Stimulated activated CD8-positive, alpha-beta memory T cell treated with anti-CD3 and anti-CD28 coated beads, Interleukin-15, amount 100 ng/mL, for 1 hour (primary cell): ENCODE measurements around the gene AGBL4.

ENCODE experiments used
- DNase-seq: peaks from one replicate; pipeline ENCODE4 v3.0.0-alpha.2; 2020; ENCODE audit warnings: low read depth

AGBL4 gene

DNA sequence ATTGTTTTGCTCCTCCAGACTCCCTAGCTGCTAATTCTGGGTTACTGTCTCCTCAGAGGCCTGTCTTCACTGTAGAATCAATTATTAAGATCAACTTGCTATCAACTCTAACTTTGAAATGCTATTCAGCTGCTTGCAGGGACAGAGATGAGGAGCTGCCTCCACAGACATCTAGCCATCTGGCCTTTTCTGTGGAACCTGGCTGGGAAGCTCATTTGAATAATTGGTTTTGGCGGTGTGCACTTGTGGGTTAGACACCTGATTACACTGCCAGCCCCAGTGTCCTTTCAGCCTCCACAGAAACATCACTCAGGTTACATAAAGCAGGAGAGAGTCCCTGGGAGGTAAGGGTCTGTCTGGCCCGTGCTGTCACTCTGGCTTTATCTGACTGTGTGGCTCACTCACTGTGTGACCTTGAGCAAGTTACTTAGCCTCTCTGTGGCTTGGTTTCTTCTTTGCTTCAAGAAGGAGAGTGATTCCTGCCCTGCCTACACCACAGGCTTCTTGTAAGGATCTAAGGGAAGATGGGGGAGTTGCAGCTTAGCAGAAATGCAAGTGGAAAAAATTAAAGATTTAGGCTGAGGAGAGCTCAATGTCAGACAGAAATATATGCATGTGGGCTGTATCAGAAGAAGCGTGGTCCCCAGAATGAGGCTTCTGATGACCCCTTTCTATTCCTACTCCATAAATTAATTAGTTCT lies 1378.7 kb downstream of the AGBL4 start:
- DNase-seq = no peak

DNA sequence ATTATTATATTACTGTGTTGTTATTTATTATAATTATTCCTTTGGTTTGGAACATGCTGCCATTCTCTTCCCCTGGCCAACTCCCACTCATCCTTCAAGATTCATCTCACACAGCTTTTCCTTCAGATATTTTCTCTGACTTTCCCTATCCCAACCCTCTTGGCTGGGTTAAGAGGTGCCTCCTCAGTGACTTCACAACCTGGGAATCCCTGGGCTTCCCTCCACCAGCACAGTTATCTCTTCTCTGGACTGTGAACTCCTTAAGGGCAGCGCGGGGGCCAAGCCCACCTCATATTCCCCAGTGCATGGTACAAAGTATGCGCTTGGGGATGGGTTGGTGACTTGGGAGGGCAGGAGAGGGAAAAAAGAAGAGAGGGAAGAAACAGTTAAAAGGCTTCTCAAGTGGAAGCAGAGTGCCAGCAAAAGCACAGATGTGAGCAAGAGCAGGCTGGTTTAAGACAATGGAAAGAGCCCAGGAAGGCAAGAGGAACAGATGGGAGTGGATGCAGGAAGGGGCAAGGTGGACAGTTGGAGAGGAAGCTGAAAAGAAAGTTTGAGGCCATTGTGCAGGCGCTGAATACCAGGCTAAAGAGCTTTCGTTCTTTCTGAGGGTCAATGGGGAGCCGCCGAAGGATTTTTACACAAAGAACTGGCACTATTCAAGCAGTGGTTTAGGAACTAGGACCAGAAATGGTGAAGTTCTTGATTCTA lies 1379.4 kb downstream of the AGBL4 start:
- DNase-seq = no peak

DNA sequence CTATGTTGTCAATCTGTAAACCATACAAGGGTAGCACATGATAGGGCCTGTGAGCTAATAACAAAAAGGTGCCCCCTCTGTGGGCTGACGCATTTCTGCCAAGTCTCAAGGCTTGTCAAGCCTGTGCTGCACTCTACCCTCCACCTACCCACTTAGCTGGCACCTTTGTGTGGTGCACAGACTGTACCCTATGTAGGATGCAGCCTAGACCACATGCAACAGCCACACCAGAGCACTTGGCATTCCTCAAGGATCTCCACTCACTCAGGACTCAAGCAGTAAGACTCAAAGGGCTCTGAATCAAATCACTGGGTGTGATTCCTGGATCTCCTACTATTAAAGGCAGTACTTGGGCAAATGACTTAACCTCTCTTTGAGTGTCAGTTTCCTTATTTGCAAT lies 1380.6 kb downstream of the AGBL4 start:
- DNase-seq = no peak

DNA sequence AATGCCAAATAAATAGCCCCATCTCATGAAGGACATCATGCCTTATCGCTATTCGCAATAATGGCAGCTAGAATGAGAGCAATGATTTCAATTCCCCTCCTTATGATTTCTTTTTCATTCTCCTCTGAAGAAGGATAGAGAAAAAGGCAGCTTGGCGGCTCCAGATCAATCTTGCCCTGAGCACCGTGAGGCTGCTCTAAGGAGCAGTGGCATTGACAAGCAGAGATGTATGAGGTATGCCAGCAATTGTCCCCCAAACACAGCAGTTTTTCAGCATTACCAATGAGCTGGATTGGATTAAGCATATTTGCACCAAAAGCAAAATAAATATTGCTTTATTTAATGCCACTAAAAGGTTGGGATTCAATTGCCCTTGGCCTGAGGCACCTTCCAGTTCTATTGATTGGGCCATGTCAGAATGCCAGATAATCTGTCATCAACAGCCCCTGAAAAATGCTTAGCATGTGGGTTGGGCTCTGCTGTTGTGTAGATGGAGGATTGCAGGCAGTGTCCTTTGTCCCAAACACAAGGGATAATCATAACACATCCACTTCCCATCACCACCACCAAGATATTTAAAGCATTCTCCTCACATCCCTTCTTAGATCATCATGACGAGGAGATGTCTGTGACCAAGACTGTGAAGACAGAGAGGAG lies 1382.8 kb downstream of the AGBL4 start:
- DNase-seq = no peak

DNA sequence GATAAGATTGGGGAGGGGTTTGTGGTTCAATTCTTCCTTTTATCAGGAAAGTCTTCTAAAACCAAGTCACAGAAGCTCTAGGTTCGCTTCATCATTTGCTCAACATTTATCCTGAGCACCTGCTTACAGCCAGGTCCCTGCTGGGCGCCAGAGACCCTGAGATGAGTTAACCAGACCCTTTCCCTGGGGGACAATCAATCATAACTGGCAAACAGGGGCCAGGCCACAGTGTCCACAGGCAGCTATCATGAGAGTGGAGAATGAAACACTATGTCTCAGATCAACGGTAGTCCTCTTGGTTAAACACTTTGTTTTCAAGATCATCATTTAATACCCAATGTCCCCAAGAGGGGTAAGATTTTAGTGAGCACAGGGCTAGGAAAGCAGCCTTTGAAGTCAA lies 1393.9 kb downstream of the AGBL4 start:
- no peak for DNase-seq

DNA sequence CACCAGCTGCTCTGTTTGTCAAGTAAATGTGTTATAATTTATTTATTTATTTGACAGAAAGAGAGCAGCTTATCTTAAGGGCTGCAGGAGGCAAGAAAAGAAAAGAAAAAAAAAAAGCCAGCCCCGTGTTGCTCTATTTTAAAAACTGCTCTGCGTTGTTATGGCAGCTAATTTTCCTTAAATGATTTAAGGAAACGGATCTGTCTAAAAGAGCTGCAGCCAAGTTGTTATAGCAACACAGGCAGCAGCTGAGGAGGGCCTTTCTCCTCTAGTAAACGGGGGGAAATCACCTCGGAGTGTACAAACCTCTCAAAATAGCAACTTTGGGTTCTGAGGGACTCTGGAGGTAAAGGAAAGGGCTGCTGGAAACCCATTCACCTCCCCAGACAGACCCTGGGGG lies 1396.3 kb downstream of the AGBL4 start:
- no peak for DNase-seq

DNA sequence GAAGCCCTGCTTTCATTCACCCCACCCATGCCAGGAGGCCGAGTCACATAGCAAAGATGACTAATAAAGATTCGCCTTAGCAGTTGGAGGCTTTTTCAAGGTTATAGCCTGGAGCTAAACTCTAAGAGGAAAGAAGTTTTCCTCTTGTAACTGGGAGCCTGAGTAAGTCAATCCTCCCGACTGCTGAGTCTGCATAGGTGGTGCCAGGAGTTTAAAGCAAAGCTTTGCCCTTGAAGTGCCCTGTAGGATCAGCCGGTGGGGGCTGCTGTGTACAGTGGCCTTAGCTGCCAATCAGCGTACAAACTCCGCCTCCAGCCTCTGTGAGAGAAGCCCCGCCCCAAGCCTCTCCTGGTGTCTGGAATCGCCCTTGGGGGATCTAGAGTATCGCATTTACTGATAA lies 1404.2 kb downstream of the AGBL4 start:
- DNase-seq = no peak

DNA sequence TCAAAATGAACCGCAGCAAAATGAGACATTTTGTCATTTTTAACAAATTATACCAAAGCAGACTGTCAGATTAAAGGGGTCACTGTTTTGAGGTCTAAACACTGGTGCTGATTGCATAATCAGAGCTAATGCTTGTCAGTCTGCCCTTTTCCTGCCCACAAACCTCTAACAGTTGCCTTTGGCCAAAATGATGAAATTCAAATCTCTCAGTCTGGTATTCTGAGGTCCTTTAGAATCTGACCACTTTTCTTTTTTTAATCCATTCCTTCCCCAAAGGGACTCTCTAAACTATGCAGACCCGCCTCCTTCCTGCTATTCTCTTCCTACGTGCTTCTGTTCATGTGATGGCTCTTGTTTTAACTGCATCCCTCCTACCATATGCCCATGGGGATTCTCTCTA lies 1406.5 kb downstream of the AGBL4 start:
- DNase-seq = no peak

DNA sequence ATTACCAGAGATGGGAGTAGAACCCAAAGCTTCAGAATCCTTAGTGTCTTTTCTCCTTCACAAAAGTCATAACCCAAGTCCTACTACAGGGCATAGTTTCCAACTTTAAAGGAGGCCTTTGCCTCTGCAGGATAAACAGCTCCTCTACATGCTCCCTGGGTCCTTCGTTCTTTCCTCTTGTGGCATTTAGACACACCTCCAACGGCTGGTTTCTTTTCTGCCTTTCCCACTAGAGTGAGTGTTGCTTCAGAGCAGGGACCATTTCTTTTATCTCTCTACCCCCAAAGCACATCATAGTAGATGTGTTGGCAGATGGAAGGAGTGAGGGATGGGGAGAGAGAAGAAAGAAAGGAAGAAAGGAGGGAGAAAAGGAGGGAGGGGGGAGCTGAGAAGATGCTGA lies 1407.0 kb downstream of the AGBL4 start:
- DNase-seq = no peak

DNA sequence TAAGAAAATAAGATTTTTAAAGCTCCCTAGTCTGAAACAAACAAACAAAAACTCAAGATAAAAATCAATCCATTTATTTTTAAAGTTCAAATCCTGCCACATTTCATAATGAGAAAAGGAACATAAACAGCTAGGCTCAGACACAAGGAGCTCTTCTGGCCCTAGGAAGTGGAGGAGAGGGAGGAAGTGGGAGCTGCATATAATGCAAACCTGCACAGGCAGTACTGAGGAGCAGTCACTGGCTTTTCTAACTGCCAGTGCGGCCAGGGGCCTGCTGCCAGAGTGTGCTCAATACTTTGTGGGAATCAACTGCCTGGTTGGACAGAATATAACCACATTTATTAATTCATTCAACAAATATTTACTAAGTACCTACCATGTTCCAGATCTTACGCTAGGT lies 1411.9 kb downstream of the AGBL4 start:
- DNase-seq = no peak

DNA sequence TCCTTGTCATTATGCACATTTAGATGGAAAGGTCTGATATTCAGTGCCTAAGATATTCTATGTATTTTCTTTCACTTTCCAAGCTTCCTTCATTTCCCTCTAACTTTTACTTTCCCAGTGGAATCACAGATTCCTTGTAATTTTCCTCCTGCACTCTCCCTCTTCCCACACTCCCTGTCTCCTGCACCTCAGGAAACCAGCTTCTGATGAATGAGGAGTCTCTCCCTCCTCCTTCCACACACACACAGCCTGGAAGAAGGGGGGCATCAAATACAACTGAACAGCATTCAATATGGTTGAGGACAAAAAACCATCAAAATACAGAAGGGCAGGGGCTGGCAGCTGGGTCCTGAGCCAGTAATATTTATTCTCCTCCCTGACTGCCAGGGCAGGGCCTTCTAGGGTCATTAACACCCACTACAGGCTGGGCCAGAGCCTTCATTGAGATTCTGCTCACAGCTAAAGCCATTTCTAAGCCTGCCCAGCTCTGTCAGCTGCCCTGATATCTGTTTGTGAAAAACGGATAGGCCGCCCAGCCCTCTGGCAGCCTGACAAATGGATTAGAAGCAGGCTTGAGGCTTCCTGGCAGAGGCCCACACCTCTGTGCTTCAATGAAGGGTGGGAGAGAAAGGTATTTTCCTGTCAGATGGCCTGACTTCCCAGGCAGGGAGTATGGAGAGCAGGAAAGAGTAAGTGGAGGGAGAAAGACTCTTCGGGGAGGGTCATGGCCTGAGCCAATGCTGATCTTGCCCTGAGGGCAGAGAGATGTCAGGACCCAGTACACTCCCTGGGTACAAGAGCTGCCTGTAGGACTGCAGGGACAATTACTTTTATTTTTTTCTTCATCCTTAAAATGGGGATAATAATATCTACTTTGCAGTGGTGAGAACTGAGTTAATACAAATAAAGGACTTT lies 1412.9 kb downstream of the AGBL4 start:
- no peak for DNase-seq

DNA sequence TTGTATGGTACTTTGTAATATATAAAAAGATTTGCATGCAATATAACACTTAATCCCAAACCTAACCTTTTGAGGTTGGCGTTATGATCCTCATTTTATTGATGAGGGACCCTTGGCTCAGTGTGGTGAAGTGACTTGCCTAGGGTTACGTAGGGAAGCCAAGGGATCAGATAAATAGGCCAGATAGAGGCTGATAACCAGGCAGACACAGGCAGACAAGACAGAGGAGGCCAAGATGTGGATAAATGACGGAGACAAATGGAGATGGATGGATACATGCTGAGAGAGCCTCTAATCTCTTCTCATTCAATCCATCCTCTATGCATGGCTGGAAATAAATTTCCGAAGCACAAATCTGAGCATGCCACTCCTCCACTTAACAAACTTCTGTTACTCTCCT lies 1414.9 kb downstream of the AGBL4 start:
- DNase-seq = no peak

DNA sequence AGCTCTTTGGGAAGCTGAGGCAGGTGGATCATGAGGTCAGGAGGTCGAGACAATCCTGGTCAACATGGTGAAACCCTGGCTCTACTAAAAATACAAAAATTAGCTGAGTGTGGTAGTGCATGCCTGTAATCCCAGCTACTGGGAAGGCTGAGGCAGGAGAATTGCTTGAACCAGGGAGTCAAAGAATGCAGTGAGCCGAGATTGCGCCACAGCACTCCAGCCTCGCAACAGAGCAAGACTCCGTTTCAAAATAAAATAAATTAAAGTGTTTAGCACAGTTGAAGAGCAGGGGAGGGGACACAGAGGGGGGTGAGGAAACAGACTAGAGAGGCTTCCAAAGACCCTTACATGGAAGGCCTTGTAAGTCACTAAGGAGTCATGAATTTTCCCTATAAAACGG lies 1420.5 kb downstream of the AGBL4 start:
- no peak for DNase-seq

DNA sequence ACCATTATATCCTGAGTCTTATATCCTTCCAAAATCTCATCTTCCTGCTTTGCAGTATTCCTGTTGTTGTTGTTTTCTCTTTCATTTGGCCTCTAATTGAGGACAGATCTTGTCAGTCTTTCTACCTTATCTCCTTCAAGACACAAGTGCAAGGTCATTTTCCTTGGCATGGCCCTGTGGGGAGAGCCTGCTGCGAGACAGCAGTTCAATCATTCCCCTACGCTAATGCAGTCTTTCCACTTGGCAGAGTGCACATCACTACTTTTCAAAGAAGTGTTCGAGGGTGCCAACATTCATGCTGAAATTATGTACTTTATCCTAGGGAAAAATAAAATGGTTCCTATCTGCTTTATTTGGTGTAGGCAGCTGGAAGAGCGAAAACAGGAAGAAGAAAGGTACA lies 1421.4 kb downstream of the AGBL4 start:
- no peak for DNase-seq

DNA sequence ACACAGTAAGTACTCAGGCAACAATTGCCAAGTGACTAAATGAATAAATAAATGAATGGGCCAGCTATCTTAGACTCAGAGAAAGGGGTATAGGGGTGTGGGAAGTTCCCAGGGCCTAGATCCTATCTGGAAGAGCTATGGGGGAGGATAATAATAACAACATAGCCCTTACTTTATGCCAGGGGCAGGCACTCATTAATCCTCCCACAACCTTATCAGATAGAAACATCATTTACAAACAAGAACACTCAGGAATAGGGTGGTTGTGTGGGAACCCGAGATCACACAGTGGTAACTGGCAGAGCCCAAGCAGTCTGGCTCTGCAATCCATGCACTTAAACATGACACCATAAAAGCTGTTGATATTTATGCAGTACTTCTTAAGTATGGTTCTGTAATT lies 1423.6 kb downstream of the AGBL4 start:
- no peak for DNase-seq

DNA sequence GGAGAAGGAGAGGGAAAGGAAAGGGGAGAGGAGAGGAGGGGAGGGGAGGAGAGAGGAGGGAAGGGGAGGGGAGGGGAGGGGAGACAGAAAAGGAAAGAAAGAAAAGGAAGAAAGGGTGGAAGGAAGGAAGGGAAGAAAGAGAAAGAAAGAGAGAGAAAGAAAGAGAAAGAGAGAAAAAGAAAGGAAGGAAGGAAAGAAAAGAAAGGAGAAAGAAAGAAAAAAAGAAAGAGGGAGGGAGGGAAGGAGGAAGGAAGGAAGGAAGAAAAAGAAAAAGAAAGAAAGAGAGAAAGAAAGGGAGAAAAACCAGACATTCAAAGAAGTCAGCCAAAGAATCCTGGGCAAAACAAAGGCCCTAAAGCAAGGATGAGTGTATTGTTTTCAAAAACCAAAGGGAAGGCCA lies 1426.1 kb downstream of the AGBL4 start:
- no peak for DNase-seq

DNA sequence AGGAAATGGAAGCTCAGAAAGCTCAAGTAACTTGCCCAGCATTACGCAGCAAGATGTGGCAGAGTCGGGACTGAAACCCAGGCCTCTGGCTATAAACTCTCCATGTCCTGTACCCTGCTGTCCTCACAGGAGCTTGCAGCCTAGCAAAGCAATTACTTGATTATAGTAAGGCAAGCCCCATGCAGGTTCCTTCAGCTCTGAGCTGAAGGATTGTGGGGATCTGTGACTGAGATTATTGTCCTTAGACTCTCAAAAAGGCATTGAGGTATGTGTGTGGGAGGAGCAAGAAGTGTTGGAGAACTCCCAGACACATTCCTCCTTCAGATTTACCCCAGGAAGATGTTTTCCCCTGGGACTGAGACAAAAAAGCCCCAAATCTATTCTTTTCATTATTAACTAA lies 1427.7 kb downstream of the AGBL4 start:
- no peak for DNase-seq

DNA sequence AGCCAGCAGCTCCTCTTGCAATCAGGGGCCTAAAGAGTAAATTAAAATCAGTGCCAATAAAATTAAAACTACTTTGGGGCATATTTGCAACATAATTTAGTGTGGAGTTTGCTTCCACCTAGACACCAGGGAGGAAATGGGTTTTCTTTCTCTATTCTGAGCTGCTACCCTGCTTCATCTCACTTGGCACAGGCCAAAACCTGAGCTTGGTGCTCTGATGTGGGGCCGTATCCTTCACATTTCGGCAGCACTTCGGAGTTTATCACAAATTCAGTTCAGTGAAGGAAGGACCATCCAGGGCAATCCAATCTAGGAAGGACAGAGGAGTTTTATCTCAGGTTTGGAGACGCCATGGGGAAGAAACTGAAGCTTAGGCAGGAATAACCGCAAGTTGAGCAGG lies 1428.1 kb downstream of the AGBL4 start:
- DNase-seq = no peak

DNA sequence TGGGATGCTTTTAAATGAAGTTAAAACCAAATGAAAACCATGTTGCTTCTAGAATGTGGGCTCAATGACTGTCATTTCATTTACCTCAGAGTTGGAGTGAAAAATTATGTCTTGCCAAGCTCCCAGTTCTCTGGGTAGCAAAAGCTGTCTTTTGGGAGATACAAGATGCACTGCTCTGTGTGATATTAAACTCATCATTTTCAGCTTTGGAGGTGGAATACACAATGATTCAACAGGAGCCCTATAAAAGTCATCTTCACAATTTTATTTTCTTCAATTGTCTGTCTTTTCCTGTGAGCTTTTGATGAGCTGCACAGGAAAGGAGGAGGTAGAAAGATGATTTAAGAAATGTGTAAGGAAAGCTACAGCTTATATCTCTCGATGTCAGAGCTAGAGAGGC lies 1431.4 kb downstream of the AGBL4 start:
- DNase-seq = no peak

DNA sequence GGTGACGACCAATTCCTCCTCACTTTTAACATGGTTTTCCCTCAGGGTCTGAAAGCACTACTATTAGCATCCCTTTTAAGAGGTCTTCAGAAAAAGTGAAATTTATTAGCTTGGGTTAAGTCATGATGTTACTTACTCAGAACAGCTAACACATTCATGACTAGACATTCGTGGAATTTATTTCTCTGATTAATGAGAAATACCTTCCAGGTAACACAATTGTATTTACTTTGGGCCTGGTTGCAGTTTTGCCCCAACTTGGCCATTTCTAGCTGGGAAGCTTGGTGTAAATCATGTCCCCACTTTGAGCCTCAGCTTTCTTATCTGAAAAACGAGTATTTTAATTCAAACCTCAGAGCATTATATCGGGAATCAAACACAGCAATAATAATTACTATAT lies 1432.6 kb downstream of the AGBL4 start:
- DNase-seq = no peak

DNA sequence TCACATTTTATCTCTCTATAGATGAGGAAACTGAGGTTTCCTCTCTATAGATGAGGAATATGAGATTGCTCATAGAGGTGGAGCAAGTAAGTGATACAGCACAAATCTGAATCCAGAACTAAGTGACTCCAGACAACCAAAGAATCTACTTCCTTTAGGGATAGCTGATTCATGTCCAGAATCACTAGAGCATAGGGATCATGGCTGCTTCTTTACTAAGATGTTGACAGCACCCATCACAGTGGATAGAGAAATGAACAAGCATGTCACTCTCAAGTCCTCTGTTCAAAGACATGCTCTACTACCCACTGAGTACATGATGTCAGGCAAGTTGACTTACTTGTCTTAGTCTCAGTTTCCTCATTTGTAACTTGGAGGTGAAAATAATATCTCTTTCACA lies 1435.7 kb downstream of the AGBL4 start:
- no peak for DNase-seq

DNA sequence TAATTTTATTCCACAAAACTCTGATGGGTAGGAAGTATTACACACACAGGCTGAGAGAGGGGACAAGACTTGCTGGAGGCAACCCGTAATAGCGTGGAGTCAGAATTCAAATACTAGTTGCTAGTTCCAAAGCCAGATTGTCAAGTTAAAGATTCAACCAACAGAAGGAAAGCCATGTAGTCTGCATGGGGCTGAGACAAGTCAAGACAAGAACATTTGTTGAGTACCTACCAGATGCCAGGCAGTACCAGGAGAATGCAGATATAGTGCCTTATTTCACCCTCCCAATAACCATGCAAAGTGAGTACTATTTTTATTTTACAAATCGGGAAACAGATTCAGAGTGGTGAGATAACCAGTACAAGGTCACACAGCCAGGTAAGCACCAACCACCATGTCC lies 1441.3 kb downstream of the AGBL4 start:
- no peak for DNase-seq

DNA sequence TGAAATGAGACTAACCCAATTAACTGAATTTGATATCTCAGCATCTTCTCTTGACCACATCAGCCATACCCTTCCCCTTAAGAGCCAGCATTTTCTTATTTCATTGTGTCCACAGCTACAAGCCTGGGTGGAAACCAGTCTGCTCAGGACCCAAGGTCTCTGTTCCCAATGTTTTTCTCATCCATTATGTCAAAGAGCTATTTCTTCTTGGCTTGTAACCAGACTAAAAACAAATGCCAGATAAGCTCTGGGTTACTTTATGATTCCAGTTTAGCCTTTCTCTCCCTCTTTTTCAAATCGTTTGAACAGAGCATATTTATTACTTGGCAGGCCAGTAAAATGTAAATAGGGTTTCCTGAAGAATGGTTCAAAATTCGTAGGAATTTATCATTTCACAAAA lies 1442.5 kb downstream of the AGBL4 start:
- DNase-seq = no peak
